CD14-positive monocyte (primary cell): ENCODE measurements around the gene DYNC1H1. TPM values are rescaled to one million over a fixed set of nuclear protein-coding genes. Genes with fewer than 3 reads are reported as not detected.
"Not testable (repeated sequence)": the region's sequence is repeated elsewhere in the genome, so short reads cannot be mapped to it uniquely, and the experiment has no call there.

Source experiments
- DNase-seq, 3 donors: peaks; one replicate each; pipeline ENCODE4 v3.0.0-alpha.2; 2011 to 2022
- H2AFZ ChIP-seq: 2 replicates; pipeline ENCODE4 v1.6.0; 2012; ENCODE audit warnings: mild to moderate bottlenecking, low read depth, low read length, inconsistent platforms; ENCODE audit not compliant: insufficient read depth, poor library complexity, severe bottlenecking
- H3K27ac ChIP-seq, 2 donors: 1 replicate in 1 of 2; 2 replicates in 1 of 2; pipeline ENCODE4 v1.5.1; 2012 to 2013; ENCODE audit warnings: low read length in 2 of 2, control low read depth in 1 of 2, inconsistent platforms in 1 of 2, low read depth in 1 of 2, mild to moderate bottlenecking in 1 of 2
- H3K27me3 ChIP-seq, 2 donors: one replicate each; pipeline versions ENCODE4 v1.6.0 to v1.6.1; 2011 to 2013; ENCODE audit warnings: low read length in 2 of 2; ENCODE audit not compliant: control insufficient read depth in 2 of 2, insufficient read depth in 2 of 2
- H3K36me3 ChIP-seq, 2 donors: replicated peaks in 1 of 2; 1 replicate in 1 of 2; 2 replicates in 1 of 2; pipeline versions ENCODE4 v1.5.1 to v1.6.1; 2012 to 2013; ENCODE audit warnings: low read length in 2 of 2, control low read depth in 1 of 2, inconsistent platforms in 1 of 2, mild to moderate bottlenecking in 1 of 2; ENCODE audit not compliant: insufficient read depth in 2 of 2, control insufficient read depth in 1 of 2
- H3K4me1 ChIP-seq, 2 donors: 1 replicate in 1 of 2; 2 replicates in 1 of 2; pipeline versions ENCODE4 v1.5.1 to v1.6.1; 2012 to 2013; ENCODE audit warnings: low read length in 2 of 2, control low read depth in 1 of 2, inconsistent platforms in 1 of 2, mild to moderate bottlenecking in 1 of 2, moderate library complexity in 1 of 2; ENCODE audit not compliant: insufficient read depth in 2 of 2, control insufficient read depth in 1 of 2
- H3K4me2 ChIP-seq: replicated peaks from 2 replicates; pipeline ENCODE3; 2012; ENCODE audit warnings: low read length, moderate library complexity, mild to moderate bottlenecking; ENCODE audit not compliant: poor library complexity, severe bottlenecking; ENCODE audit errors: extremely low read depth
- H3K4me3 ChIP-seq, 3 experiments: fragments of 200-600 bp in 1 of 3; sonication (generic) in 1 of 3; replicated peaks in 1 of 3; 1 replicate in 2 of 3; 2 replicates in 1 of 3; pipeline ENCODE4 v1.5.1; 2011 to 2013; ENCODE audit warnings: low read length in 3 of 3, mild to moderate bottlenecking in 3 of 3, control low read depth in 2 of 3, low read depth in 2 of 3, inconsistent platforms in 1 of 3, moderate library complexity in 1 of 3
- H3K79me2 ChIP-seq: 2 replicates; pipeline ENCODE4 v1.6.0; 2012; ENCODE audit warnings: mild to moderate bottlenecking, control low read depth, inconsistent platforms, low read length, moderate library complexity; ENCODE audit not compliant: insufficient read depth
- H3K9ac ChIP-seq: 2 replicates; pipeline ENCODE4 v1.6.0; 2017; ENCODE audit warnings: low read length, mild to moderate bottlenecking; ENCODE audit not compliant: insufficient read depth, poor library complexity, severe bottlenecking
- H3K9me3 ChIP-seq, 2 donors: replicated peaks in 1 of 2; 1 replicate in 1 of 2; 2 replicates in 1 of 2; pipeline versions ENCODE4 v1.5.1 to v1.6.1; 2012 to 2013; ENCODE audit warnings: low read length in 2 of 2, control low read depth in 1 of 2; ENCODE audit not compliant: control insufficient read depth in 1 of 2, insufficient read depth in 1 of 2
- H4K20me1 ChIP-seq: 2 replicates; pipeline ENCODE4 v1.6.0; 2012; ENCODE audit warnings: mild to moderate bottlenecking, low read length, control low read depth, moderate library complexity; ENCODE audit not compliant: insufficient read depth
- H3K27ac Mint-ChIP-seq, 7 donors: one replicate each; pipeline ENCODE4 v1.8.0; 2020; ENCODE audit warnings: mild to moderate bottlenecking in 7 of 7, mixed read lengths in 7 of 7, moderate library complexity in 6 of 7, inconsistent platforms in 2 of 7
- H3K27me3 Mint-ChIP-seq, 3 donors: one replicate each; pipeline ENCODE4 v1.8.0; 2021 to 2022; ENCODE audit warnings: low read depth in 3 of 3, mild to moderate bottlenecking in 3 of 3, mixed read lengths in 3 of 3, moderate library complexity in 3 of 3, inconsistent platforms in 1 of 3
- H3K36me3 Mint-ChIP-seq, 2 donors: one replicate each; pipeline ENCODE4 v1.8.0; 2020; ENCODE audit warnings: mixed read lengths in 2 of 2, inconsistent platforms in 1 of 2, mild to moderate bottlenecking in 1 of 2
- H3K4me1 Mint-ChIP-seq: one replicate; pipeline ENCODE4 v1.8.0; 2020; ENCODE audit warnings: mild to moderate bottlenecking, mixed read lengths
- H3K4me3 Mint-ChIP-seq, 2 donors: one replicate each; pipeline ENCODE4 v1.8.0; 2020; ENCODE audit warnings: mild to moderate bottlenecking in 2 of 2, mixed read lengths in 2 of 2, moderate library complexity in 1 of 2
- H3K9me3 Mint-ChIP-seq, 7 donors: one replicate each; pipeline ENCODE4 v1.8.0; 2020 to 2022; ENCODE audit warnings: mixed read lengths in 7 of 7, mild to moderate bottlenecking in 6 of 7, moderate library complexity in 6 of 7, inconsistent platforms in 2 of 7
- CTCF ChIP-seq: fragments of 200-600 bp; IDR thresholded peaks from one replicate; pipeline ENCODE4 v1.8.0; 2022; ENCODE audit warnings: antibody characterized with exemption, mild to moderate bottlenecking
- WGBS: methylation state at CpG from one replicate; pipeline ENCODE4 v1.1.5; 2013; ENCODE audit warnings: missing lambda C conversion rate; ENCODE audit not compliant: insufficient coverage; 5-methylcytosine and 5-hydroxymethylcytosine counted together
- intact Hi-C, 2 donors: fragments of 100-400 bp; cut with micrococcal nuclease; formaldehyde crosslinking; loops; one replicate each; pipeline versions ENCODE4 v1.15.0 to v1.15.1; 2023
- polyA plus RNA-seq, 3 donors: library from polyadenylated mRNA; depleted of rRNA in 1 of 3; unstranded in 2 of 3; stranded (reverse) in 1 of 3; fragments of 300-500 nt in 2 of 3; fragments of >200 nt in 1 of 3; fragmentation: Illumina TruSeq in 2 of 3; gene quantifications; 1 replicate in 2 of 3; 2 replicates in 1 of 3; pipeline ENCODE4 v1.2.3, GENCODE V29; 2012 to 2021

Gene DYNC1H1
- polyA plus RNA-seq, 3 donors: 14.7 to 87.3 (median 23.6) TPM

- H3K4me2 ChIP-seq: no peak overlapping the region
- no peaks in the 10 kb centered on the region for H3K9me3 ChIP-seq
- DNase-seq: no peak
- peaks cover 59% of the 10 kb centered on the region for H4K20me1 ChIP-seq
- no peak overlapping the region for H3K9ac ChIP-seq
- H2AFZ ChIP-seq: no peak overlapping the region
- H3K36me3 Mint-ChIP-seq: peaks cover 68 to 75% of the 10 kb centered on the region in 2 donors
- no peak overlapping the region for H3K27ac ChIP-seq
- H3K4me1 Mint-ChIP-seq: peaks cover 28% of the 10 kb centered on the region
- peaks cover 6 to 19% of the 10 kb centered on the region in 2 donors for H3K4me1 ChIP-seq
- no peaks in the 10 kb centered on the region for H3K27me3 Mint-ChIP-seq
- no peak overlapping the region for H3K4me3 ChIP-seq
- WGBS: 83% methylated on average over 8 of the region's 14 CpGs
- H3K79me2 ChIP-seq: peaks cover 35% of the 10 kb centered on the region
- H3K27ac Mint-ChIP-seq: peak overlapping the region in 5 of 7 donors; percentile 32 to 55 (median 42)
- intact Hi-C loops: loop anchor here in 1 of 2 donors (5.0 kb wide), 1 partner anchor 1257 kb away; no protein-coding TSS in a partner anchor
- H3K9me3 Mint-ChIP-seq: no peaks in the 10 kb centered on the region
- TF ChIP-seq CTCF: no peak
- no peaks in the 10 kb centered on the region for H3K27me3 ChIP-seq
- H3K4me3 Mint-ChIP-seq: no peak overlapping the region
- H3K36me3 ChIP-seq: peaks cover 60 to 74% of the 10 kb centered on the region in 2 donors
These were observed 116.1 kb downstream of the DYNC1H1 start for GRCh38 chr14:102080183-102081080.

GRCh38 chr14:102081231-102082080 lies 117.1 kb downstream of the DYNC1H1 start:
- Histone ChIP-seq H3K27ac (no peak overlapping the region), H3K9me3 (no peaks in the 10 kb centered on the region), H4K20me1 (peaks cover 63% of the 10 kb centered on the region), H3K27me3 (no peaks in the 10 kb centered on the region), H3K4me1 (peaks cover 13 to 28% of the 10 kb centered on the region in 2 donors), H3K9ac (no peak overlapping the region), H3K4me3 (no peak overlapping the region), H3K36me3 (peaks cover 63 to 79% of the 10 kb centered on the region in 2 donors), H2AFZ (no peak overlapping the region), H3K79me2 (peaks cover 45% of the 10 kb centered on the region), H3K4me2 (no peak overlapping the region)
- H3K27me3 Mint-ChIP-seq: no peaks in the 10 kb centered on the region
- peak overlapping the region in 2 of 7 donors; percentile 37 to 38 for H3K27ac Mint-ChIP-seq
- peaks cover 36% of the 10 kb centered on the region for H3K4me1 Mint-ChIP-seq
- 94% methylated on average over 2 of the region's 7 CpGs for WGBS
- no peak overlapping the region for H3K4me3 Mint-ChIP-seq
- no peaks in the 10 kb centered on the region for H3K9me3 Mint-ChIP-seq
- intact Hi-C loops: loop anchor here in 1 of 2 donors (5.0 kb wide), 1 partner anchor 1256 kb away; no protein-coding TSS in a partner anchor
- DNase-seq: no peak
- peaks cover 75 to 83% of the 10 kb centered on the region in 2 donors for H3K36me3 Mint-ChIP-seq
- no peak for TF ChIP-seq CTCF

GRCh38 chr14:102084522-102084921 lies 120.1 kb downstream of the DYNC1H1 start:
- Mint-ChIP-seq H3K4me1 (peaks cover 45% of the 10 kb centered on the region), H3K27ac (peak overlapping the region in 4 of 7 donors; percentile 11 to 51 (median 26)), H3K36me3 (peaks cover 66 to 68% of the 10 kb centered on the region in 2 donors)
- not testable (repeated sequence) for H3K9me3 Mint-ChIP-seq, H3K4me3 Mint-ChIP-seq, H3K9ac ChIP-seq, H3K27me3 Mint-ChIP-seq, H3K9me3 ChIP-seq, H3K27me3 ChIP-seq, H3K4me2 ChIP-seq, DNase-seq, H2AFZ ChIP-seq
- 100% methylated on average over 5 of the region's 5 CpGs for WGBS
- Histone ChIP-seq H4K20me1 (peaks cover 61% of the 10 kb centered on the region), H3K4me3 (peak overlapping the region in 1 of 3 experiments; percentile 88), H3K4me1 (peaks cover 25 to 47% of the 10 kb centered on the region in 2 donors), H3K36me3 (peaks cover 60 to 64% of the 10 kb centered on the region in 2 donors), H3K27ac (peak overlapping the region in 1 of 2 donors; percentile 36), H3K79me2 (peaks cover 53% of the 10 kb centered on the region)
- intact Hi-C loops: loop anchor here in 1 of 2 donors (5.0 kb wide), 1 partner anchor 1253 kb away; no protein-coding TSS in a partner anchor
